H1 (cell line): Measurements from ENCODE around the gene DPYSL3. TPM values are rescaled to one million over a fixed set of nuclear protein-coding genes. Genes with fewer than 3 reads are reported as not detected.

Experiments
- CTCF ChIP-seq, 3 experiments: IDR thresholded peaks; 1 replicate in 2 of 3; 2 replicates in 1 of 3; pipeline versions ENCODE4 v1.5.1 to v1.6.1; 2011; ENCODE audit warnings: low read length in 3 of 3, mild to moderate bottlenecking in 3 of 3, inconsistent platforms in 2 of 3, low read depth in 1 of 3, moderate library complexity in 1 of 3; ENCODE audit not compliant: insufficient read depth in 1 of 3; ENCODE audit errors: control extremely low read depth in 1 of 3
- NANOG ChIP-seq: IDR thresholded peaks from 2 replicates; pipeline ENCODE4 v1.6.1; 2011; ENCODE audit warnings: low read length, low read depth, mild to moderate bottlenecking, inconsistent platforms; ENCODE audit not compliant: insufficient read depth, poor library complexity, severe bottlenecking
- POLR2AphosphoS5 ChIP-seq: IDR thresholded peaks from 2 replicates; pipeline ENCODE4 v1.6.1; 2011; ENCODE audit warnings: low read depth, low read length
- SAP30 ChIP-seq: fragments of 300-600 bp; sonication (generic); IDR thresholded peaks from 2 replicates; pipeline ENCODE4 v1.7.1; 2012; ENCODE audit warnings: low read length, moderate library complexity, mild to moderate bottlenecking, inconsistent platforms; ENCODE audit not compliant: insufficient read depth, insufficient replicate concordance
- TEAD4 ChIP-seq: IDR thresholded peaks from 2 replicates; pipeline ENCODE4 v1.6.1; 2012; ENCODE audit warnings: low read depth, low read length, inconsistent platforms, mixed read lengths
- polyA plus RNA-seq, 7 experiments: library from polyadenylated mRNA; depleted of rRNA in 3 of 7; stranded (reverse) in 5 of 7; unstranded in 2 of 7; fragments of >200 nt in 5 of 7; fragments of 200-250 nt in 2 of 7; gene quantifications; 1 replicate in 5 of 7; 2 replicates in 1 of 7; 4 replicates in 1 of 7; pipeline versions ENCODE4 v1.2.1 to v1.2.3, GENCODE V29; 2011 to 2013; ENCODE audit warnings: missing spikeins in 2 of 7, mixed read lengths in 2 of 7
- total RNA-seq: library from RNA; stranded (reverse); fragmentation: NEBNext Ultra II Directional; extraction: Animal tissue kit (Norgen Biotek cat#: 25700); gene quantifications from 2 replicates; pipeline ENCODE4 v1.2.1, GENCODE V29; 2021

The DPYSL3 gene
- total and polyA plus RNA-seq, 2 of the 8 experiments (the other 6 are each of a cell fraction or from before 2014, with no cell fraction given): 268 to 387 TPM

GRCh38 chr5:147479949-147480348 lies 29.9 kb downstream of the DPYSL3 start (continued):
- TF ChIP-seq CTCF (IDR thresholded peaks at IDR 0.05; ENCODE audit: control extremely low read depth in 1 of 3, insufficient read depth in 1 of 3, low read depth in 1 of 3, low read length in 3 of 3): no peak
- no peak for TF ChIP-seq NANOG
- no peak for TF ChIP-seq SAP30
- no peak for TF ChIP-seq POLR2AphosphoS5
- TF ChIP-seq TEAD4: no peak
